ENCODE data around the gene BRPF1.
A peak's percentile ranks its signal among the peaks of the same experiment; 100 is the strongest.

The BRPF1 gene

DNA sequence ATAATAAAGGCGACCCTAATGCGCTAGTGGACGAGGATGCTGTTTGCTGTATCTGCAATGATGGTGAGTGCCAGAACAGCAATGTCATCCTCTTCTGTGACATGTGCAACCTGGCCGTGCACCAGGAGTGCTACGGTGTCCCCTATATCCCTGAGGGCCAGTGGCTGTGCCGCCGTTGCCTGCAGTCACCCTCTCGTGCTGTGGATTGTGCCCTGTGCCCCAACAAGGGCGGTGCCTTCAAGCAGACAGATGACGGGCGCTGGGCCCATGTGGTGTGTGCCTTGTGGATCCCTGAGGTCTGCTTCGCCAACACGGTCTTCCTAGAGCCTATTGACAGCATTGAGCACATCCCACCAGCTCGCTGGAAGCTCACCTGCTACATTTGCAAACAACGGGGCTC is 7.6 kb downstream of the BRPF1 start:
- DNase-seq: no peak

DNA sequence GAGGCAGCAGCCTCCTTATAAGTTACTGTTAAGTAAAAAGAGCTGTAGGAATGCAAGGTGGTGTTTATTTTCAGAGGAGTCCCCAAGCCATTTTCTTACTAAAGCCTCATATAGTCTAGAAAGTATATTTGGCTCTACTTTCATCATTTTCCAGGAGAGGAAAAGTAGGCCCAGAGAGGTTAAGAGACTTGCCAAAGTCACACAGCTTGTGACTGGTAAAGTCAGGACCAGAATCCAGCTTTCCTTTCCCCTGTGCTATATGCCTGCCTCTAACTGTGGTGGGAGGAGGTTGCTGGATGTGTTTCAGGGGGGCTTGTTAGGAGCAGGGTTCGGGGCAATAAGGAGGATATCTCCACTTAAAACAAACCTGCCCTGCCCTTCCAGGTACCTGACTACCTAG is 11.0 kb downstream of the BRPF1 start:
- DNase-seq: no peak

DNA sequence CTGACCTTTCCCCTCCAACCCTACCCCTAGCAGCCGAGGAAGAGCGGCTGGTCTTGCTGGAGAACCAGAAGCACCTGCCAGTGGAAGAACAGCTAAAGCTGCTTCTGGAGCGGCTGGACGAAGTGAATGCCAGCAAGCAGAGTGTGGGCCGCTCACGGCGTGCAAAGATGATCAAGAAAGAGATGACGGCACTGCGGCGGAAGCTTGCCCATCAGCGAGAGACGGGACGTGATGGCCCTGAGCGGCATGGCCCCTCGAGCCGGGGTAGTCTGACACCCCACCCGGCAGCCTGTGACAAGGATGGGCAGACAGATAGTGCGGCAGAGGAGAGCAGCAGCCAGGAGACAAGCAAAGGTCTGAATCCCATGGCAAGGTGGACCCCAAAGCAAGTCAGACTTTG is 12.0 kb downstream of the BRPF1 start:
- no peak for DNase-seq

DNA sequence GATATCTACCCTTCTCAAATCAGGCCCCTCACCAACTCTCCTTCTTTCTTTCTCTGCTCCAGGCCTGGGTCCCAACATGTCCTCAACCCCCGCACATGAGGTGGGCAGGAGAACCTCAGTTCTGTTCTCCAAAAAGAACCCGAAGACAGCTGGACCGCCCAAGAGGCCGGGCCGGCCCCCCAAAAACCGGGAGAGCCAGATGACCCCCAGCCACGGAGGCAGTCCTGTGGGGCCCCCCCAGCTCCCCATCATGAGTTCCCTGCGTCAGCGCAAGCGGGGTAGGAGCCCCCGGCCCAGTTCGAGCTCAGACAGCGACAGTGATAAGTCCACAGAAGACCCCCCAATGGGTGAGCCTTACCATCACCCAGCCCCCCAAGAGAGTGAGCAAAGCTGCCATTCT is 12.6 kb downstream of the BRPF1 start:
- no peak for DNase-seq

DNA sequence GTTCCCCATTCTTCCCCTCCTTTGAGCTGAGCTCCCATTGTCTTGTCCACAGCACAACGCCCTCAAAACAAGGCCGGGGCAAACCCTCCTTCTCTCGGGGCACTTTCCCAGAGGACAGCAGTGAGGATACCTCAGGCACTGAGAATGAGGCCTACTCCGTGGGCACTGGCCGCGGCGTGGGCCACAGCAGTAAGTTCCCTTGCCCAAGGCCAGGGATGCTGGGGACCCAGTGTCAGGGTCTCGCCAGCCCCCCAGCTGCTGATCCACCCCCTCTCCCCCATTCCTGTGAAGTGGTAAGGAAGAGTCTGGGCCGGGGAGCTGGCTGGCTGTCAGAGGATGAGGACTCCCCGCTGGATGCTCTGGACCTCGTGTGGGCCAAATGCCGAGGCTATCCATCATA is 14.0 kb downstream of the BRPF1 start:
- no peak for DNase-seq

DNA sequence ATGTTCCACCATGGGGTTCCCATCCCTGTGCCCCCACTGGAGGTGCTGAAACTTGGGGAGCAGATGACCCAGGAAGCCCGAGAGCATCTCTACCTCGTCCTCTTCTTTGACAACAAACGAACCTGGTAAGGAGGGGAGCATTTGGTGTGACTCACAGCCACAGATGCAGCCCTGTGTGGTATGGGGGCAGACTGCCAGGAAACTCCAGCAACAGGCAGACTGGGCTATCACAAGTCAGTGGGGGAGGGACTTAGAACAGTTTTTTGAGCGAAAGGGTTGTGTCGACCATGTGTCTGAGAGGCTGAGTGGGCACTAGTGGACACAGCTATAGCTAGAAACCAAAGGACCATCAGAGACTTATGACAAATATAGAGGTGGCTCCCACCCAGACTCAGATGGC is 14.8 kb downstream of the BRPF1 start:
- no peak for DNase-seq

DNA sequence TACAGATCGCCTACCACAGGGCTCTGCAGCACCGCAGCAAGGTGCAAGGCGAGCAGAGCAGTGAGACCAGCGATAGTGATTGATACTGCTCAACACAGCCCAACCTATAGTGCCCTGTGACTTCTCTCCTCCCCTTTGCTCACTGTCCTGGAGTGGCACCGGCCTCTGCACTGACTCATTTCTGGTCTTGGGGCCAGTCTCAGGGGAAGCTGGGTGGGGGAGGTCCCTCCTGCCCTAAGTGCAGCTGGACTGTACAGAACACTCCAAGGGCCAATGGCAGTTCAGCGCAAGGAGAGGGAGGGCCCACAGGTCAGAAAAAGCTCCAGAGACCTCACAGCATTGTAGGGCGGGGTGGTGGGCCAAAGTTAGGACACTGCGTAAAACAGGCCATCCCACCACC is 15.7 kb downstream of the BRPF1 start:
- DNase-seq: no peak

DNA sequence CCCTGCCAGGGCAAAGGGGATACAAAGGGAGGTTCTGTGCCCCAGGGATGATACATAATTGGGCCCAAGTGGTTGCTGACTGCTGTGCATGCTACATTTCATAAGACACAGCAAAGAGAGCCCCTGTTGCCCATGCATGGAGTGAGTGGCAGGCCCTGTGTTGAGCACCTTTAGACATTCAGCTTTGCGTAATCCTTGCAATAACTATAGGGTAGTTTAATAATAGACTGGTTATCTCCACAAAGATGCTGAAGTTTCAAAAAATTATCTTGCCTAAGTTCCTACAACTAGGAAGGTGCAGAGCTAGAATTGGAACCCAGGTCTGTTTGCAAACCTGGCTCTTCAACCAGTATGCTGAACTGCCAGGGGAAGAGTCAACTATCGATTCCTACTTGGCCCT is 16.5 kb downstream of the BRPF1 start:
- DNase-seq: no peak

DNA sequence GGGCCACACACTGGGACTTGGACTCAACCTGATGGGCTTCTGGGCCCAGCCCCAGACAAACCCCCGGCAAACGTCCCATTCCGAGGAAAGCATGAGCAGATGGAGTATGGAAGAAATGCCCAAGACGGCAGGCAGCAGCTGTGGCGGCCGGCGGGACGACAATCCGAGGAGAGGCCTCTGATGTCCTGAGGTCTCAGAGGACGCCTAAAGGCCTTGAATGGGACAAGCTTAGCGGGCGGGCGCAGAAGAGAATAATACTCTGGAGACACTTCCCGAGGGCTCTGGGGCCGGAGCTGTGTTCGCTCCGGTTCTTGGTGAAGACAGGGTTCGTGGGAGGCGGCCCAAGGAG is 17.7 kb downstream of the BRPF1 start:
- DNase-seq: no peak

DNA sequence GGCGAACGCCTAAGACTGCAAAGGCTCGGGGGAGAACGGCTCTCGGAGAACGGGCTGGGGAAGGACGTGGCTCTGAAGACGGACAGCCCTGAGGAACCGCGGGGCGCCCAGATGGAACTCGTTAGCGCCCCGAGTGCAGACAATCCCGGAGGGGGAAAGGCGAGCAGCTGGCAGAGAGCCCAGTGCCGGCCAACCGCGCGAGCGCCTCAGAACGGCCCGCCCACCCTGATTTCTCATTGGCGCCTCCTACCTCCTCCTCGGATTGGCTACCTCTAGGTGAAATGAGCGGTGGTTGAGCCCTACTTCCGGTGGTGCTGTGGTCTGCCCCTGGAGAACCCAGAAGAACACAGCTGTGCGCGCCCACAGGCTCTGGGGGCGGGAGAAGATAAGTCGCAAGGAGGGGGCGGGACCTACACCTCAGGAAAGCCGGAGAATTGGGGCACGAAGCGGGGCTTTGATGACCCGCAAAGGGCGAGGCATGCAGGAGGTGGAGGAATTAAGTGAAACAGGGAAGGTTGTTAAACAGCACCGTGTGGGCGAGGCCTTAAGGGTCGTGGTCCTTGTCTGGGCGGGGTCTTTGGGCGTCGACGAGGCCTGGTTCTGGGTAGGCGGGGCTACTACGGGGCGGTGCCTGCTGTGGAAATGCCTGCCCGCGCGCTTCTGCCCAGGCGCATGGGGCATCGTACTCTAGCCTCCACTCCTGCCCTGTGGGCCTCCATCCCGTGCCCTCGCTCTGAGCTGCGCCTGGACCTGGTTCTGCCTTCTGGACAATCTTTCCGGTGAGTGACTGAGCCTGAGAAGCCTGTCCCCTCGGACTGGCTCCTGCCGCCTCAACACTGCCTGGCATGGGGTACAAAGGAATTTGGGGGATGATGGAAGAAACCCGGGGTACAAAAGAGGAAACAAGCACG is 18.4 kb downstream of the BRPF1 start, which contains the start of gene OGG1:
TSS of gene OGG1 (plus strand) at position 308 of the 911 bp plus-strand sequence. CDS start at position 643, 335 bp downstream.
- peak; percentile 96 for DNase-seq

DNA sequence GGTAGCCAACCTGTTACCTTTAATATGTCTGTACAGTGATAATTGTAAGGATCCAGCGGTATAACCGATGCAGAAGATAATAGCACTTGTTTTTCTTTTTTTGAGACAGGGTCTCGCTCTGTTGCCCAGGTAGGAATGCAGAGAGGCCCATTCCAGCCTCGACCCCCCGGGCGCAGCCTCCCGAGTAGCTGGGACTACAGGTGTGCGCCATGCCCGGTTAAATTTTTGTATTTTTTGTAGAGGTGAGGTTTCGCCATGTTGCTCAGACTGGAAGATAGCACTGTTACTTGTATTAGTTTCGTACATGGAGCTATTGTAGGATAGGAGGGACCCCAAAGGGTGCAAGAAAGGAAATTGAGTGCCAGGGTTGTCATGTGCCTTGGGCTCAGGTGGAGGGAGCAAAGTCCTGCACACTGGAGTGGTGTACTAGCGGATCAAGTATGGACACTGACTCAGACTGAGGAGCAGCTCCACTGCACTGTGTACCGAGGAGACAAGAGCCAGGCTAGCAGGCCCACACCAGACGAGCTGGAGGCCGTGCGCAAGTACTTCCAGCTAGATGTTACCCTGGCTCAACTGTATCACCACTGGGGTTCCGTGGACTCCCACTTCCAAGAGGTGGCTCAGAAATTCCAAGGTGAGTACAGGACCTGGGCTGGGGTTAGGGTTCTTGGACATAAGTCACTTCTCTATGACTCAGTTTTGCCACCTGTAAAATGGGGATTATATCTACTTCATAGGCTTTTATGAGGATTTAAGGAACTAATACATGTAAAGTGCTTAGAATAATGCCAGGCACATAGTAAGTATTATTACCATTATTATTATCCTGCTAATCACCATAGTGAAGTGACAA is 19.2 kb downstream of the BRPF1 start:
- no peak for DNase-seq

DNA sequence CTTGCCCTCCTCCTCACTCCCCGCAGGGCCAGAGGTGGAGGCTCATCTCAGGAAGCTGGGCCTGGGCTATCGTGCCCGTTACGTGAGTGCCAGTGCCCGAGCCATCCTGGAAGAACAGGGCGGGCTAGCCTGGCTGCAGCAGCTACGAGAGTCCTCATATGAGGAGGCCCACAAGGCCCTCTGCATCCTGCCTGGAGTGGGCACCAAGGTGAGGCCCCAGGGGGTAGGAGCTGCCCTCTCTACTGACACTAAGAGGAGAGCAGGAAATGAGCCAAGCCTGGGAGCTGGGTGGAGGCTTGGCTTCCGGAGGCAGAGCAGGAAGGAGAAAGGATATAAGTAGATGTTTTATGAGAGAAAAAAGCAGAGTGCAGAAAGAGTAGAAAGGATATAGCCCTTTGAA is 23.1 kb downstream of the BRPF1 start:
- peak; percentile 24 for DNase-seq

DNA sequence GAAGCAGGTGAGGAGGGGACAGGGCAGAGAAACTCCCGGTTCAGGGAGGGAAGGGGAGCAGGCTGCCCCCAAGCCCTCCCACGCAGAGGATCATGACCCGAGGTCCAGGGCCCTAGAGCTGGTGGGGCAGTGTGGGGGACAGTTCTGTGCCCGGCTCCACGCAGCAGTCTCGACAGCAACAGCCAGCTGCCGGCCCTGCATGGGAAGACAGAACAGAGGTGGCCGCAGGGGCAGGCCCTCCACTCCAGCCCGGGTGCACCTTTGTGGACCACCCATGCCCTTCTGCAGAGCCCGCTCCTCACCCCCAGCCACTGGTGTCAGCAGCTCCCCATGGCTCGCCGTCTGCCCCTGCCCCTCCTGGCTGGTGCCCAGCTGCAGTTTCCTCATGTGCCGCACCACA is 25.9 kb downstream of the BRPF1 start:
- no peak for DNase-seq

DNA sequence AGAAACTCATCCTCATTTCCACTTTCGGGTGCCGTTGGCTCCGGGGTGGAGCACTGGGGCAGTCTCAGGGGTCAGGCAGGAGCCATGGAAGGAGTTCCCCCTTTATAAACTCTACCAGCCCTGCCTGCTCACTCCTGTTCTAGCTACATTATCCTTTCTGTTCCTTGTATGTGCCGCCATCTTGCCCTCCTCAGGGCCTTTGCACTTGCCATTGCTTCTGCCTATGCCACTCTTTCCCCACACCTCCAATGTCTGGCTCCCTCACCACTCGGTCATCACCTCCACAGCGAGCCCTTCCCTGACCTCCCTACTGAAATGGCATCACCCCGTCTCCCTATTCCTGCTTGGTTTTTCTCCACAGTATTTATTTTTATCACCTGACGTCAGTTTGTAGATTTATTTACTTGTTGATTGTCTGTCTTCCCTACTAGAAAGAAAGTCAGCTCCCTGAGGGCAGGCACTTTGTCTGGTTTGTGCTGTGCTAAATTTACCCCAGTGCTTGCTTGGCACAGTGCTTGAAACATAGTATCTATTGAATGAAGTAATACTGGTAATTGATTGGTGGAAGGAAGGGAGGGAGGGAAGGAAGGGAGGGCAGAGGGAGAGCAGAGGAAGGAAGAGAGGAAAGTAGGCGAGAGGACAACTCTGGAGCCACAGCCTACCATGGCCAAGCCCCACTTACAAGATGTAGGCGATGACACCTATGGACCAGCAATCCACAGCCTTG is 29.4 kb downstream of the BRPF1 start:
- no peak for DNase-seq

DNA sequence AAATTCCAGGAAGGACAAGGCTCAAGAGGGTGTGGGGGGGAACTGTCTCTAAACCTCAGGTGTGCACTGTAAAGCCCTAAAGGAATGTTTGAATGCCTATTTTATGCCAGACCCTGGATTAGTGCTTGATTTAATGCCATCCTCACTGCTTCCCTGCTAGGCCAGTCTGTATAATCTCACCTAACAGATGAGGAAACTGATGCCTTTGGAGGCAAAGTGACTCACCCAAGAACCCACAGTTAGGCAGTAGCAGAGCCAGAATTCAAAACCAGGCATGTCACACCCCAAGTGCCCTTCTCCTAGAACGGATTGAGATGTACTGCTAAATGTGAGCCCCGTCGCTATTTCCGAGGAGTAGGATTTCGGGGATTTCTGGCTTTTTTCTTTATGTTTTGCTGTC is 30.4 kb downstream of the BRPF1 start:
- no peak for DNase-seq

DNA sequence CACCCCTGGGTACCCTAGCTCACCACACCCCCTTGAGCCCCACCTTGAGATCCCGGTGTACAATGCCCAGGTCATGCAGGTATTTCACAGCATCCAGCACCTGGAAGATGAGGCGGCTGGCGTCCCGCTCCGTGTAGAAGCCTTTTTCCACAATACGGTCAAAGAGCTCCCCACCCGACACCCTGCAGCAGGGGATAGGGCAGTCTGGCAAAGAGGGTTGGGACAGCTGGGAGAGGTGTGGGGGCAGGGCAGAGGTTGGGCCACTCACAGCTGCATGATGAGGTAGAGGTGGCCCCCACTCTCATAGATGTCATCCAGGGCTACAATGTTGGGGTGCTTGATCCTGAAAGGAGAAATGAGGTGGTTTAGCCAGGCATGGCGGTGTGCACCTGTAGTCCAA is 31.3 kb downstream of the BRPF1 start:
- DNase-seq: no peak

DNA sequence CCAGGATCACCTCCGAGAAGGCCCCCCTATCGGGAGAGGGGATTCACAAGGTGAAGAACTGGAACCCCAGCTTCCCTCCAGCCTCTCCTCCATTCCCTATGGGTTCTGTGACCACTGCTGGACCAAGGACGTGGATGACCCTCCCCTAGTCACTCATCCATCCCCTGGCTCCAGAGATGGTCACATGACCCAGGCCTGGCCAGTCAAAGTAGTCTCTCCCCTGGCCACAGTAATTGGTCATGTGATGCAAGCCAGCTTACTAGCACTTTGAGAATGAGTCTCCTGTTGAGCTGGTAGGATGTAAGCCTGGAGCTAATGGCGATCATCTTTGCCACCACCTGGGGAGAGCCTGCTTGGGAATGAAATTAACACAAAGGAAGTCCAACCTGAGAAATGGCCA is 34.3 kb downstream of the BRPF1 start:
- DNase-seq: no peak

DNA sequence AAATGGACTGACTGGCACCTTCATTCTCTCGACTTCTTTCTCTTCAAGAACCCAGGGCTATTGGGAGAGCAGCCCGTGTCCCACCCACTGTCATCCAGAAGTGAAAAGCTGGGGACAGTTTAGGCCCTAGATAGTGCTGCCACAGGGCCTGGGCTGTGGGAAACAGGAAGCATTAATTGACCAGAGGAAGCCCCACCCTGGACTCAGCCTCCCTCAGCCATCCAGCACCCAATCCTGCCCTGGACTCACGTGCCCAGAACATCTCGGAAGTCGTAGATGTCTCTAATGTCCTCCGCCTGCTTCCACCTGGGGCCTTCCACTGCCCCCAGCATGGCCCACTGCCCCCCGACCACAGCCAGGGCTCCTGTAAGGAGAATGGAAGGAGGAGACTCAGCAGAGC is 35.9 kb downstream of the BRPF1 start:
- no peak for DNase-seq

DNA sequence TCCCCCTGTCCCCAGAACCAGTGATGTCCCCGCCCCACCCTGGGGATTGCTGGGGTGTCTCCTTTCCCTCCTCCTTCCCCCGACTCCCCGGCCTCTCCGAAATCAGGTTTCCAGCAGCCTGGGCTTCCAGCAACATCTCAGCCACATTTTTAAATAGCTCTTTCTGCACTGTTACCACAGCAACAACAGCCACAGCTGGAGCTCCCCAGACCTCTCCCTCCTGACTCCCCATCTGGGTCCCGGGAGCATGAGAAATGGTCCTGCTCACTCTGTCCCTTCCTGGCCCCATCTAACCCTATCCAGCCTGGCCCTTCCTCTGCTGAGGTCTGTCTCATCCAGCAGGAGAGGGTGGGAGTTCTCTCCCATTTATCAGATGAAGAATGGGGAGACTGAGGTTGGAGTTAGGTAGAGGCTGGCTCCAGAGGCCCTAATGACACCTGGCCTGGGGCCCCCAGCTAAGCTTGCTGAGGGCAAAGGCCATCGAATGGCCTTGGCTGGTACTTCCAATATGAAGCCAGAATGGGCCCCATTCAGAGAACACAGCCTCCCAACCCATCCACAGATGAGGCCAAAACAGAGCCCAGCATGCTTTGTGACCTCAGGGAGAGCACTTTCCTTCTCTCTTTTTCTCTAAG is 36.7 kb downstream of the BRPF1 start:
- DNase-seq: no peak

DNA sequence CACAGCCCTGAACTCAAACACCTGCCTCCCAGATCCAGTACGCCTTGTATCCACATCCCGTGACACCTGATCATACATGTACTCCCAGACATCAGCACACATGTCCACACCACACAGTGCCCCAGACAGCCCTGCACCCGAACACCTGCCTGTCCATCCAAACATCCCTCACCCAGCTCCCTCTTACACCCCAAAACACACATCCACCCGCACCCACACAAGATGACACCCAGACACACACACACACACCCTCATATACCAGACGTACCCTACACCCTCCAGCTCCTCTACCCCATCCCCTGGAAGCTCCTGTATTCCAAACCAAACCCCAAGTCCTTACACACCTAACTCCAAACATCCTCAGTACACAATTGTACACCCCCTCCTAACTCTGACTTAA is 37.5 kb downstream of the BRPF1 start:
- no peak for DNase-seq

DNA sequence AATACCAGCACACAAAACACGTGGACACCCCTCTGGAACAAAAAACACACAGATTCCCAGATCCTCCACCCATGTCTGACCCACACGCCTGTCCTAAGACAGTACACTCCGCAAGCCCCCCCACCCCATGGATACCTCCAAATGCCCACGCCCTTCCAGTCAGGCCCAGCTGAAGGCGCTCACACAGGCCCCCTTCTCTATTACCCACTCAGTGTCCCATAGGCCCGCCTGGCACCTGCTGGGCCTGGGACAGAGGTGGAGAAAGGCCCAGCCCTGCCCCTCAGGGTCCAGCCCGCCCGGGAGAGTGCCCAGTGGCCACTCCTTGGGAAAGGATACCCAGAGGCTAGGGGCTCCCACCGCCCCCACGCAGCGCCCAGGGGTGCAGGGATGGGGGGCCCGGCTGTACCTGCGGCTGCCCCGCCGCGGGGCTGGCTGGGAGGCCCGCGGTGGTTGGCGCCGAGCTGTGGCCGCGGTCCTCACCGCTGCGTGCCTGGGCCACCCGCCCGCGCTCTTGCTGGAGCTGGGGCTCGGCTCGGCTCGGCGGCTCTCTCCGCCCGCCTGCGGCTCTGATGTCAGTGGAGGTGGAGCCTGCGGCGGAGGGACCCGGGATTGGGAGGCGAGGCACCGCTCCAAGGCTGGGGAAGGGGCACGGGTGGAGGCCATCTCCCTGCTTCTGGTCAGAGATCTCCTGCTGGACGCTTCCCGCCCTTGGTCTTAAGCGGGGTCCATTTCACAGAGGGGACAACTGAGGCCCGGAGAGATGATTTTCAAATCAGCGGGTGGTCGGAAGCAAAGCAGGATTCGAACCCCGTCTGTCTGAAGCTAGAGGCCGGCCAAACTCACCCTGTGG is 38.1 kb downstream of the BRPF1 start, which contains the start of gene CAMK1:
TSS of gene CAMK1 (minus strand) at position 522 of the 850 bp plus-strand sequence. CDS start 2,198 bp downstream, outside the sequence.
- peak; percentile 69 for DNase-seq

Measured in CD4-positive, alpha-beta T cell treated with Interleukin-6 for 4 hours (primary cell).